NB4 (cell line): ENCODE results near the gene TMSB15A.
"Not testable (repeated sequence)": the region's sequence is repeated elsewhere in the genome, so short reads cannot be mapped to it uniquely, and the experiment has no call there.

Experiments
- TF ChIP-seq, protein P1 (sequence below): IDR thresholded peaks from 2 replicates; pipeline ENCODE4 v1.6.1; 2011; ENCODE audit warnings: low read depth, low read length
- TF ChIP-seq, protein P2 (sequence below): IDR thresholded peaks from one replicate; pipeline ENCODE4 v1.5.1; 2012; ENCODE audit warnings: low read depth, low read length

DNA sequence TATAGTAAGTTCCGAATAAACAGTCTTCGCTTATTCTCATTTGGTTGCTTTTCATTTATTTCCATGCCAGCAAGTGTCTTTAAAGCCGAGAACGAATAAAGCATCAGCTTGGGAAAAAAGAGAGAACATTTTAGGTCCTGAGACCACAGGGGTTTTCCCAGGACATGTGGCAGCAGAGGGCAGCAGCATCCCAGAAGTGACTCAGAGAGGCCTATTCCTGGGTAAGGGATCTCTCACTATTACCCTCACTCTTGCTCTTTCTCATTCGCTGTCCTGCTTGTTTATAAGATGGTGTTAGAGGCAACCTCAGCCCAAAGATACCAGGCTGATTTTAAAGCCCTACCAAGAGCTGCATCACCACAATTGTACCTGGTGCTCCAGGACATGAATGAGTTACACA is 37.8 kb downstream of the TMSB15A start:
- TF ChIP-seq, protein P1, sequence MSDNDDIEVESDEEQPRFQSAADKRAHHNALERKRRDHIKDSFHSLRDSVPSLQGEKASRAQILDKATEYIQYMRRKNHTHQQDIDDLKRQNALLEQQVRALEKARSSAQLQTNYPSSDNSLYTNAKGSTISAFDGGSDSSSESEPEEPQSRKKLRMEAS, result not testable (repeated sequence)
- TF ChIP-seq, protein P2, sequence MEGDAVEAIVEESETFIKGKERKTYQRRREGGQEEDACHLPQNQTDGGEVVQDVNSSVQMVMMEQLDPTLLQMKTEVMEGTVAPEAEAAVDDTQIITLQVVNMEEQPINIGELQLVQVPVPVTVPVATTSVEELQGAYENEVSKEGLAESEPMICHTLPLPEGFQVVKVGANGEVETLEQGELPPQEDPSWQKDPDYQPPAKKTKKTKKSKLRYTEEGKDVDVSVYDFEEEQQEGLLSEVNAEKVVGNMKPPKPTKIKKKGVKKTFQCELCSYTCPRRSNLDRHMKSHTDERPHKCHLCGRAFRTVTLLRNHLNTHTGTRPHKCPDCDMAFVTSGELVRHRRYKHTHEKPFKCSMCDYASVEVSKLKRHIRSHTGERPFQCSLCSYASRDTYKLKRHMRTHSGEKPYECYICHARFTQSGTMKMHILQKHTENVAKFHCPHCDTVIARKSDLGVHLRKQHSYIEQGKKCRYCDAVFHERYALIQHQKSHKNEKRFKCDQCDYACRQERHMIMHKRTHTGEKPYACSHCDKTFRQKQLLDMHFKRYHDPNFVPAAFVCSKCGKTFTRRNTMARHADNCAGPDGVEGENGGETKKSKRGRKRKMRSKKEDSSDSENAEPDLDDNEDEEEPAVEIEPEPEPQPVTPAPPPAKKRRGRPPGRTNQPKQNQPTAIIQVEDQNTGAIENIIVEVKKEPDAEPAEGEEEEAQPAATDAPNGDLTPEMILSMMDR, result not testable (repeated sequence)
